Hematopoietic multipotent progenitor cell treated with erythropoietin and hydrocortisone succinate and interleukin-3 and kit ligand, for 8 days (in vitro differentiated cells): ENCODE results near the gene APOM.
A peak's percentile ranks its signal among the peaks of the same experiment; 100 is the strongest.

Experiments
- DNase-seq: peaks from one replicate; pipeline ENCODE4 v3.0.0-alpha.2; 2015

The APOM gene

GRCh38 chr6:31658983-31659648 lies 3.4 kb downstream of the APOM start:
- DNase-seq = no peak

- DNase-seq = peak; percentile 60
Measured at GRCh38 chr6:31659649-31660380, 4.1 kb downstream of the APOM start.

GRCh38 chr6:31660381-31661261 lies 4.9 kb downstream of the APOM start, which contains the start of gene C6orf47:
Gene C6orf47 (minus strand): TSS chr6:31660778. CDS start chr6:31659947, 831 bp downstream.
- DNase-seq = peak; percentile 87

GRCh38 chr6:31661262-31662123 lies 5.8 kb downstream of the APOM start:
- DNase-seq = peak; percentile 63

GRCh38 chr6:31662124-31662723 lies 6.5 kb downstream of the APOM start:
- DNase-seq = no peak

GRCh38 chr6:31663126-31663960 lies 7.6 kb downstream of the APOM start:
- no peak for DNase-seq

GRCh38 chr6:31663961-31664789 lies 8.5 kb downstream of the APOM start:
- no peak for DNase-seq

- peak; percentile 99 for DNase-seq
Measured at GRCh38 chr6:31664790-31665500, 9.3 kb downstream of the APOM start, which contains the start of gene GPANK1. Gene GPANK1 (minus strand): TSS chr6:31664997. CDS start chr6:31664478, 519 bp downstream.

- peak; percentile 98 for DNase-seq
Measured at GRCh38 chr6:31665501-31666336, 10.0 kb downstream of the APOM start, which contains the start of gene CSNK2B. Gene CSNK2B (plus strand): TSS chr6:31666080. CDS start chr6:31666832, 752 bp downstream.

GRCh38 chr6:31666337-31666965 lies 10.8 kb downstream of the APOM start:
- peak; percentile 17 for DNase-seq

- no peak for DNase-seq
Measured at GRCh38 chr6:31669676-31670075, 14.0 kb downstream of the APOM start, which contains the start of gene LY6G5B. Gene LY6G5B (plus strand): TSS chr6:31669976. CDS start chr6:31670951, 975 bp downstream.

- DNase-seq = no peak
Measured at GRCh38 chr6:31676322-31676903, 20.7 kb downstream of the APOM start.

GRCh38 chr6:31676904-31677303 lies 21.2 kb downstream of the APOM start:
- no peak for DNase-seq

- DNase-seq = no peak
Measured at GRCh38 chr6:31677955-31678354, 22.3 kb downstream of the APOM start.

- peak; percentile 81 for DNase-seq
Measured at GRCh38 chr6:31680226-31681134, 24.8 kb downstream of the APOM start, which contains the start of gene LY6G5C. Gene LY6G5C (minus strand): TSS chr6:31681067. CDS start chr6:31680373, 694 bp downstream.
